Rectal smooth muscle tissue (tissue), 1 donor: Measurements from ENCODE around the gene HCAR2.
"Not testable (repeated sequence)": the region's sequence is repeated elsewhere in the genome, so short reads cannot be mapped to it uniquely, and the experiment has no call there.

Experiments
- H3K27ac ChIP-seq: one replicate; pipeline ENCODE4 v1.7.0; 2013; ENCODE audit warnings: low read depth, low read length, inconsistent platforms
- H3K27me3 ChIP-seq: one replicate; pipeline ENCODE4 v1.7.0; 2013; ENCODE audit warnings: low read length; ENCODE audit not compliant: control insufficient read depth, insufficient read depth
- H3K36me3 ChIP-seq: one replicate; pipeline ENCODE4 v1.7.0; 2013; ENCODE audit warnings: low read length; ENCODE audit not compliant: control insufficient read depth, insufficient read depth
- H3K4me1 ChIP-seq: one replicate; pipeline ENCODE4 v1.7.0; 2013; ENCODE audit warnings: low read length; ENCODE audit not compliant: control insufficient read depth, insufficient read depth
- H3K4me3 ChIP-seq: one replicate; pipeline ENCODE4 v1.7.0; 2013; ENCODE audit warnings: low read length
- H3K9ac ChIP-seq: one replicate; pipeline ENCODE4 v1.7.0; 2013; ENCODE audit warnings: low read length

HCAR2 gene

DNA sequence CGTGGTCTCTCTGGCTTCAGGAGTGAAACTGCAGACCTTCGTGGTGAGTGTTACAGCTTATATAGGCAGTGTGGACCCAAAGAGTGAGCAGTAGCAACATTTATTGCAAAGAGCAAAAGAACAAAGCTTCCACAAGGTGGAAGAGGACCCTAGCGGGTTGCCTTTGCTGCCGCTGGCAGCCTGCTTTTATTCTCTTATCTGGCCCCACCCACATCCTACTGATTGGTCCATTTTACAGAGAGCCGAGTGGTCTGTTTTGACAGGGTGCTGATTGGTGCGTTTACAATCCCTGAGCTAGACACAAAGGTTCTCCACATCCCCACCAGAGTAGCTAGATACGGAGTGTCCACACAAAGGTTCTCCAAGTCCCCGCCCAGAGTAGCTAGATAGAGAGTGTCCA lies 27.1 kb downstream of the HCAR2 start:
- H3K4me1 ChIP-seq, H3K9ac ChIP-seq, H3K4me3 ChIP-seq, H3K36me3 ChIP-seq, H3K27me3 ChIP-seq, H3K27ac ChIP-seq: not testable (repeated sequence)

DNA sequence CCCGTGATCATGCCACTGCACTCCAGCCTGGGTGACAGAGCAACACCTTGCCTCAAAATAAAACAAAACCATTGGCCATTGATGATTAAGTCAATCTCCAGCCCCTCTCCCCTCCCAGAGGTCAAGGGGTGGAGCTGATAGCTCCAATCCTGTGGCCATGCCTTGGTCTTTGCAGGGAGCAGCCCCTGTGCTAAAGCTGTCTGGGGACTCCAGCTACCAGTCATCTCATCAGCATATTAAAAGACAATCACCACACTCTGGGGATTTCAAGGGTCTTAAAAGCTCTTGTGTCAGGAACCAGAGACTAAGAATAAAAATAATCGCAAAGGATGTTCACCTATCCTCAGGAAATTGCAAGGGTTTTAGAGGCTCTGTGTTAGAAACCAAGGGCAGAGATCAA lies 30.6 kb downstream of the HCAR2 start:
- Histone ChIP-seq H3K27ac (no peak overlapping the region), H3K36me3 (no peaks in the 10 kb centered on the region), H3K27me3 (no peaks in the 10 kb centered on the region), H3K4me3 (no peak overlapping the region), H3K4me1 (no peaks in the 10 kb centered on the region), H3K9ac (no peak overlapping the region)

DNA sequence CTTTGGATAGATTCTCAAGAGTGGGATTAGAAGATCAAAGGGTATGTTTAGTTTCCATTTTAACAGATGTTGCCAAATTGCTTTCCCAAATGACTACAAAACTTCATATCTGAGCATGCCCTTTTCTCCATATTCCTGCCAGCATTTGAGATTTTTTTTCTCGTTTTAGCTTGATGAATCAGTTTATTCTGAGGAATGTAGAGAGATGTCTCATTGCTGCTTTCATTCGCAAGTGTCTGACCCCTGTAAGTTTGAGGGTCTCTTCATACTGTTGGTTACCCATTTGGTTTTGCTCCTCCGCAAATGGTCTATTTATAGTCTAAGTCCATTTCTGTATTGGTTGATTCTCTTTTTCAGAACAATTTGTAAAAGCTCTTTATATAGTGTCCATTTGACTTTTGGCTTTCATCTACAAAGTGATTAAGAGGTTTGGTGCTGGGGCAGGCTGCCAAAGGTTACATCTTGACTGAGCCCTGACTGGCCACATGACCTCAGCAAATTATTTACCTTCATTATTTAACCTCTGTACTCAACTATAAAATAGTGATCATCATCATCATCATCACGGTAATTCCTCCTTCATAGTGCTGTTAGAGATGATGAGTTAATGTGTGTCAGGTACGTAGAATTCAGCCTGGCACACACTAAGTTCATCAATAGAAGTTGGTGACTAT lies 33.6 kb downstream of the HCAR2 start:
- Histone ChIP-seq H3K27me3 (no peaks in the 10 kb centered on the region), H3K27ac (no peak overlapping the region), H3K9ac (no peak overlapping the region), H3K4me1 (no peaks in the 10 kb centered on the region), H3K36me3 (no peaks in the 10 kb centered on the region), H3K4me3 (no peak overlapping the region)

- Histone ChIP-seq H3K4me1 (no peaks in the 10 kb centered on the region), H3K36me3 (no peaks in the 10 kb centered on the region), H3K9ac (no peak overlapping the region), H3K27me3 (no peaks in the 10 kb centered on the region), H3K27ac (no peak overlapping the region), H3K4me3 (no peak overlapping the region)
Measured at GRCh38 chr12:122668268-122668667, 34.9 kb downstream of the HCAR2 start.

DNA sequence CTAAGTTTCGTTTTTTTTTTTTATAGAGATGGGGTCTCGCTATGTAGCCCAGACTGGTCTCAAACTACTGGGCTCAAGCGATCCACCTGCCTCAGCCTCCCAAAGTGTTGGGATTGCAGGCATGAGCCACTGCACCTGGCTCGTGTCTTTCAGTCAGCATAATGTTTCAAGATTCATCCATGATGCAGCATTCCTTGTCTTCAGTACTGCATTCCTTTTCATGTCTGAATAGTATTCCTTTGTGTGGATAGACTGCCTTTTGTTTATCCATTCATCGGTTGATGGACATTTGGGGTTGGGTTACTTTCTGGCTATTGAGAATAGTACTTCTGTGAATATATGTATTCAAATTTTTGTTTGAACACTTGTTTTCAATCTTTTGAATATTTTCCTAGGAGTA lies 37.4 kb downstream of the HCAR2 start:
- Histone ChIP-seq H3K9ac (no peak overlapping the region), H3K4me3 (no peak overlapping the region), H3K36me3 (no peaks in the 10 kb centered on the region), H3K27me3 (no peaks in the 10 kb centered on the region), H3K27ac (no peak overlapping the region), H3K4me1 (no peaks in the 10 kb centered on the region)

DNA sequence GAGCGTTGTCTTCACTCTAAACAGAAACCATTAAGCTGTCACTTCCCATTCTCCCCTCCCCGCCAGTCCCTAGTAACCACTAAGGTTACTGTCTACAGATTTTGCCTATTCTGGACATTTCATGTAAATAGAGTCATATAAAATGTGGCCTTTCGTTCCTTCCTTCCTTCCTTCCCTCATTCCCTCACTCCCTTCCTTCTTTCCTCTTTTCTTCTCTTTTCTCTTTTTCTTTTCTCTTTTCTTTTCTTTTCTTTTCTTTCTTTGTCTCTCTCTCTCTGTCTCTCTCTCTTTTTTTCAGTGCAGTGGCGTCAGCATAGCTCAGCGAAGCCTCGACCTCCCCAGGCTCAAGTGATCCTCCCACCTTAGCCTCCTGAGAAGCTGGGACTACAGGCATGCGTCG lies 37.8 kb downstream of the HCAR2 start:
- Histone ChIP-seq H3K9ac (no peak overlapping the region), H3K27ac (no peak overlapping the region), H3K27me3 (no peaks in the 10 kb centered on the region), H3K4me3 (no peak overlapping the region), H3K4me1 (no peaks in the 10 kb centered on the region), H3K36me3 (no peaks in the 10 kb centered on the region)

DNA sequence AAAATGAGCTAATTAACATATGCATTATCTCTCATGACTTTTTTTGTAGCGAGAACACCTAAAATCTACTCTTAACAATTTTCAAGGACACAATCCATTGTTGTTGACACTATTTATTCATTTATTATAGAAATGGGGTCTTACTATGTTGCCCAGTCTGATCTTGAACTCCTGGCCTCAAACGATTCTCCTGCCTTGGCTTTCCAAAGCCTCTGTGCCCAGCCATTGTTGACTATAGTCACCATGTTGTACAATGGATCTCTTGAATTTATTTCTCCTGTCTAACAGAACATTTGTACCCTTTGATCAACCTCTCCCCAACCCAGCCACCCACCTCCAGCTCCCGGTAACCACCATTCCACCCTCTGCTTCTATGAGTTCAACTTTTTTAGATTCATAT lies 41.2 kb downstream of the HCAR2 start:
- Histone ChIP-seq H3K4me1 (no peaks in the 10 kb centered on the region), H3K36me3 (no peaks in the 10 kb centered on the region), H3K27me3 (no peaks in the 10 kb centered on the region)

DNA sequence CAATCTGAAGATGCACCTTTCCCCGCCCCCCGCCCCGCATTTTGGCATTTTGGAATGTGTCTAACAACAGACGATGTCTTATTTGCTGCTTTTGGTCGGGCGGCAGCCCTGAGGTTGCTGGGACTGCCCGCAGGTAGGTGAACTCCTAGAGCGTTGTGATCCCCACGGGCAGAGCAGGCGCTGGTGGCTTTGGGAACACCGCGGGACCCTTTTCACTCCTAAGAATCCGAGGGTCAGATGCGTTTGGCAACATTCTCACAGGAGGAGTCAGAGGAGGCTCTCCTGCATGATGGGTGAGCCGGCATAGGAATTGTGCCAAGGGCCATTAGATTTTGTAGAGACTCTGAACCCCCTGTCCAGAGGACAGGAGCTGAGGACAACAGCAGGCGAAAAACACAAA lies 41.9 kb downstream of the HCAR2 start:
- Histone ChIP-seq H3K9ac (no peak overlapping the region), H3K4me1 (no peaks in the 10 kb centered on the region), H3K36me3 (no peaks in the 10 kb centered on the region), H3K27me3 (no peaks in the 10 kb centered on the region), H3K4me3 (no peak overlapping the region), H3K27ac (no peak overlapping the region)

More for the DNA sequence above, 41.2 kb downstream of the HCAR2 start:
- Histone ChIP-seq H3K4me3 (no peak overlapping the region), H3K9ac (no peak overlapping the region), H3K27ac (no peak overlapping the region)

DNA sequence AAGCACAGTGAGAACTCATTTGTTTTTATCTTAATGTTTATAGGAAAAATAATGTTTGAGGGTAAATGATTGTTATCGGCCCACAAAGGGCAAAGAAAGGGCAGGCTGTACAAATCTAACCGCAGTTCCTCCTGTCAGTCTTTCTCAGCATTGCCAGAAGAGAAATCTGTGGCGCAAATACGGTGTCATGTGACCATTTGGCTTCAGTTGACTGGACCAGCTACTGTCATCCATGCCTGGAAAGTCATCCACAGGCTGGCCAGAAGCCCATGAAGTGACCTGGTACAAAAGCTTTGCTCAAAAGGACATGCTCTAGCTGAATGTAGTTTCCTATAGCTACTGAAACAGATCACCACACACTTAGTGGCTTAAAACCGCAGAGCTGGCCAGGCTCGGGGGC lies 43.6 kb downstream of the HCAR2 start:
- Histone ChIP-seq H3K36me3 (no peaks in the 10 kb centered on the region), H3K9ac (no peak overlapping the region), H3K4me3 (no peak overlapping the region), H3K27ac (no peak overlapping the region), H3K27me3 (no peaks in the 10 kb centered on the region), H3K4me1 (no peaks in the 10 kb centered on the region)

GRCh38 chr12:122656298-122656697 lies 46.9 kb downstream of the HCAR2 start:
- no peak overlapping the region for H3K4me3 ChIP-seq
- H3K36me3 ChIP-seq = no peaks in the 10 kb centered on the region
- no peaks in the 10 kb centered on the region for H3K4me1 ChIP-seq
- no peaks in the 10 kb centered on the region for H3K27me3 ChIP-seq
- no peak overlapping the region for H3K9ac ChIP-seq
- no peak overlapping the region for H3K27ac ChIP-seq

GRCh38 chr12:122653291-122653690 lies 49.9 kb downstream of the HCAR2 start:
- H3K27me3 ChIP-seq, H3K27ac ChIP-seq, H3K4me3 ChIP-seq, H3K4me1 ChIP-seq, H3K36me3 ChIP-seq, H3K9ac ChIP-seq: not testable (repeated sequence)

DNA sequence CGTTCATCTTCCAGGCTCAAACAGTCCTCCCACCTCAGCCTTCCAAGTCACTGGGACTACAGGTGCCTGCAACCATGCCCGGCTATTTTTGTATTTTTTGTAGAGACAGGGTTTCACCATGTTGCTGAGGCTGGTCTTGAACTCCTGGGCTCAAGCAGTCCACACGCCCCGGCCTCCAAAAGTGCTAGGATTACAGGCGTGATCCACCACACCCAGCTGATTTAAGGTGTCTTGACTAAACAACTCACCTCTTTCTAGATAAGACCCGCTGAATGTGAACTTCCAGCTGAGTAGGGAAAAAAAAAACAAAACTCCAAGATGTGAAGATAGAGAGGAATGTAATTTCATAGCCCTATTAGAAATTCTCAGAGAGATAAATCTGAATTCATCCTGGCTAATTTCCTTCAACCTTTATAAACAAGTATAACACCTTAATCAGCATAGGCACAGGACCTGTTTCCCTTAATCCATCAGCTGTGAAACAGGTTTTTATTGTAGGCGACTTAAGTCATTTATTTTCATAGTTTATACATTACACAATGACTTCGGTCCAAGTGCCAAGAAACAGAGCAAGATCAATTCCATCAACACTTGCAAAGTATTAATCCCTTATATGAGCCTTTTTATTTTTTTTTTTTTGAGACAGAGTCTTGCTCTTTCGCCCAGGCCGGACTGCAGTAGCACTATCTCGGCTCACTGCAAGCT lies 51.5 kb downstream of the HCAR2 start:
- no peaks in the 10 kb centered on the region for H3K27me3 ChIP-seq
- H3K9ac ChIP-seq = no peak overlapping the region
- no peaks in the 10 kb centered on the region for H3K36me3 ChIP-seq
- no peak overlapping the region for H3K4me3 ChIP-seq
- H3K4me1 ChIP-seq = no peaks in the 10 kb centered on the region
- no peak overlapping the region for H3K27ac ChIP-seq
